Measurements from ENCODE around the gene PIK3AP1. TPM values are rescaled to one million over a fixed set of nuclear protein-coding genes. Genes with fewer than 3 reads are reported as not detected.

PIK3AP1 gene
- total and polyA plus RNA-seq, 2 of the 13 experiments (the other 11 are each of a cell fraction or from before 2014, with no cell fraction given), result 3.6 to 13.8 TPM

- TF ChIP-seq, protein P1, sequence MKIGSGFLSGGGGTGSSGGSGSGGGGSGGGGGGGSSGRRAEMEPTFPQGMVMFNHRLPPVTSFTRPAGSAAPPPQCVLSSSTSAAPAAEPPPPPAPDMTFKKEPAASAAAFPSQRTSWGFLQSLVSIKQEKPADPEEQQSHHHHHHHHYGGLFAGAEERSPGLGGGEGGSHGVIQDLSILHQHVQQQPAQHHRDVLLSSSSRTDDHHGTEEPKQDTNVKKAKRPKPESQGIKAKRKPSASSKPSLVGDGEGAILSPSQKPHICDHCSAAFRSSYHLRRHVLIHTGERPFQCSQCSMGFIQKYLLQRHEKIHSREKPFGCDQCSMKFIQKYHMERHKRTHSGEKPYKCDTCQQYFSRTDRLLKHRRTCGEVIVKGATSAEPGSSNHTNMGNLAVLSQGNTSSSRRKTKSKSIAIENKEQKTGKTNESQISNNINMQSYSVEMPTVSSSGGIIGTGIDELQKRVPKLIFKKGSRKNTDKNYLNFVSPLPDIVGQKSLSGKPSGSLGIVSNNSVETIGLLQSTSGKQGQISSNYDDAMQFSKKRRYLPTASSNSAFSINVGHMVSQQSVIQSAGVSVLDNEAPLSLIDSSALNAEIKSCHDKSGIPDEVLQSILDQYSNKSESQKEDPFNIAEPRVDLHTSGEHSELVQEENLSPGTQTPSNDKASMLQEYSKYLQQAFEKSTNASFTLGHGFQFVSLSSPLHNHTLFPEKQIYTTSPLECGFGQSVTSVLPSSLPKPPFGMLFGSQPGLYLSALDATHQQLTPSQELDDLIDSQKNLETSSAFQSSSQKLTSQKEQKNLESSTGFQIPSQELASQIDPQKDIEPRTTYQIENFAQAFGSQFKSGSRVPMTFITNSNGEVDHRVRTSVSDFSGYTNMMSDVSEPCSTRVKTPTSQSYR (CRISPR knock-in tag; IDR thresholded peaks at IDR 0.05; ENCODE audit: borderline replicate concordance), result peak; percentile 55; the same call in 1 of the 2 replicates
- TF ChIP-seq MXD4 (CRISPR knock-in tag; IDR thresholded peaks at IDR 0.05) (no peak), RBM39 (IDR thresholded peaks at IDR 0.05; ENCODE audit: low read depth, low read length, poor library complexity, severe bottlenecking) (no peak), NPAS2 (CRISPR knock-in tag; IDR thresholded peaks at IDR 0.05; ENCODE audit: borderline replicate concordance) (no peak), MTA1 (CRISPR knock-in tag; IDR thresholded peaks at IDR 0.05; ENCODE audit: borderline replicate concordance) (no peak), TARDBP (CRISPR knock-in tag; IDR thresholded peaks at IDR 0.05) (0 out of 2 replicates have a peak, but pooled peaks have one; percentile 48), SRF (IDR thresholded peaks at IDR 0.05; ENCODE audit: low read depth, low read length) (no peak), ZNF776 (CRISPR knock-in tag; IDR thresholded peaks at IDR 0.05) (no peak), ZFP36L1 (CRISPR knock-in tag; IDR thresholded peaks at IDR 0.05) (no peak), ZNF33B (CRISPR knock-in tag; IDR thresholded peaks at IDR 0.05) (no peak), CEBPG (CRISPR knock-in tag; IDR thresholded peaks at IDR 0.05) (0 out of 2 replicates have a peak, but pooled peaks have one; percentile 29), ZBTB10 (CRISPR knock-in tag; IDR thresholded peaks at IDR 0.05; ENCODE audit: borderline replicate concordance) (no peak), CAMTA2 (CRISPR knock-in tag; IDR thresholded peaks at IDR 0.05; ENCODE audit: borderline replicate concordance) (no peak), ZFYVE20 (CRISPR knock-in tag; IDR thresholded peaks at IDR 0.05; ENCODE audit: borderline replicate concordance, low read depth) (no peak), FOXJ3 (CRISPR knock-in tag; IDR thresholded peaks at IDR 0.05; ENCODE audit: borderline replicate concordance) (peak; percentile 66; the same call in 1 of the 2 replicates), ATAD3A (CRISPR knock-in tag; IDR thresholded peaks at IDR 0.05) (no peak)
- TF ChIP-seq, protein P2, sequence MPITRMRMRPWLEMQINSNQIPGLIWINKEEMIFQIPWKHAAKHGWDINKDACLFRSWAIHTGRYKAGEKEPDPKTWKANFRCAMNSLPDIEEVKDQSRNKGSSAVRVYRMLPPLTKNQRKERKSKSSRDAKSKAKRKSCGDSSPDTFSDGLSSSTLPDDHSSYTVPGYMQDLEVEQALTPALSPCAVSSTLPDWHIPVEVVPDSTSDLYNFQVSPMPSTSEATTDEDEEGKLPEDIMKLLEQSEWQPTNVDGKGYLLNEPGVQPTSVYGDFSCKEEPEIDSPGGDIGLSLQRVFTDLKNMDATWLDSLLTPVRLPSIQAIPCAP (CRISPR knock-in tag; IDR thresholded peaks at IDR 0.05; ENCODE audit: low read depth), result peak; percentile 99; the same call in 1 of the 2 replicates
- TF ChIP-seq, protein P3, sequence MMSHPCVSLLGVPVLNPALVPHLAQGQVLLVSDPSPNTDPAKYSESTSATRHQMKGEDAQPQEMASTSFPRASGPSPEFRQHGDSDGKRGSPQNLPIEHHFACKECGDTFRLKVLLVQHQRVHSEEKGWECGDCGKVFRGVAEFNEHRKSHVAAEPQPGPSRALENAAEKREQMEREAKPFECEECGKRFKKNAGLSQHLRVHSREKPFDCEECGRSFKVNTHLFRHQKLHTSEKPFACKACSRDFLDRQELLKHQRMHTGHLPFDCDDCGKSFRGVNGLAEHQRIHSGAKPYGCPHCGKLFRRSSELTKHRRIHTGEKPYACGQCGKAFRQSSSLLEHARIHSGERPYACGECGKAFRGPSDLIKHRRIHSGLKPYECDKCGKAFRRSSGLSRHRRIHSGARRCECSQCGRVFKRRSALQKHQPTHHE (CRISPR knock-in tag; IDR thresholded peaks at IDR 0.05; ENCODE audit: borderline replicate concordance), result no peak
- TF ChIP-seq, protein P4, sequence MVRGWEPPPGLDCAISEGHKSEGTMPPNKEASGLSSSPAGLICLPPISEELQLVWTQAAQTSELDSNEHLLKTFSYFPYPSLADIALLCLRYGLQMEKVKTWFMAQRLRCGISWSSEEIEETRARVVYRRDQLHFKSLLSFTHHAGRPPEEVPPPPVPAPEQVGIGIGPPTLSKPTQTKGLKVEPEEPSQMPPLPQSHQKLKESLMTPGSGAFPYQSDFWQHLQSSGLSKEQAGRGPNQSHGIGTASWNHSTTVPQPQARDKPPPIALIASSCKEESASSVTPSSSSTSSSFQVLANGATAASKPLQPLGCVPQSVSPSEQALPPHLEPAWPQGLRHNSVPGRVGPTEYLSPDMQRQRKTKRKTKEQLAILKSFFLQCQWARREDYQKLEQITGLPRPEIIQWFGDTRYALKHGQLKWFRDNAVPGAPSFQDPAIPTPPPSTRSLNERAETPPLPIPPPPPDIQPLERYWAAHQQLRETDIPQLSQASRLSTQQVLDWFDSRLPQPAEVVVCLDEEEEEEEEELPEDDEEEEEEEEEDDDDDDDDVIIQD (CRISPR knock-in tag; IDR thresholded peaks at IDR 0.05; ENCODE audit: low read depth), result peak; percentile 43; the same call in 1 of the 2 replicates
These were observed 46.8 kb downstream of the PIK3AP1 start (continued) for GRCh38 chr10:96673318-96674099.
